GM19452 (cell line): ENCODE results near the gene COG1.
"Not testable (repeated sequence)": the region's sequence is repeated elsewhere in the genome, so short reads cannot be mapped to it uniquely, and the experiment has no call there.

Source experiments
- ATAC-seq: cut with Tn5 transposase; IDR thresholded peaks from one replicate; pipeline ENCODE4 v1.9.1; 2021; ENCODE audit not compliant: unreplicated experiment

The COG1 gene

GRCh38 chr17:73192894-73193701, at the start of gene COG1:
Gene COG1, plus strand, starts transcription at chr17:73193055. Its CDS starts 15 bp downstream, at chr17:73193070.
- ATAC-seq, result peak; percentile 78

- ATAC-seq, result not testable (repeated sequence)
These were observed 48.6 kb upstream of the COG1 start for GRCh38 chr17:73144209-73144608.

- no peak for ATAC-seq
These were observed 47.2 kb upstream of the COG1 start for GRCh38 chr17:73145641-73146040.

GRCh38 chr17:73147791-73148190, 45.1 kb upstream of the COG1 start:
- not testable (repeated sequence) for ATAC-seq

GRCh38 chr17:73148540-73149334, 44.1 kb upstream of the COG1 start:
- no peak for ATAC-seq

GRCh38 chr17:73150622-73151300, 42.1 kb upstream of the COG1 start:
- ATAC-seq, result not testable (repeated sequence)

- ATAC-seq, result no peak
These were observed 40.8 kb upstream of the COG1 start for GRCh38 chr17:73151916-73152632.

GRCh38 chr17:73155410-73156165, 37.3 kb upstream of the COG1 start:
- ATAC-seq, result peak; percentile 7

- ATAC-seq, result peak; percentile 77
These were observed 36.6 kb upstream of the COG1 start for GRCh38 chr17:73156166-73156840.

GRCh38 chr17:73156887-73157520, 35.9 kb upstream of the COG1 start:
- no peak for ATAC-seq

- ATAC-seq, result no peak
These were observed 35.3 kb upstream of the COG1 start for GRCh38 chr17:73157521-73157890.

GRCh38 chr17:73158133-73158532, 34.7 kb upstream of the COG1 start:
- ATAC-seq, result no peak

- no peak for ATAC-seq
These were observed 31.8 kb upstream of the COG1 start for GRCh38 chr17:73160980-73161630.

- ATAC-seq, result no peak
These were observed 29.8 kb upstream of the COG1 start for GRCh38 chr17:73163043-73163442.

- ATAC-seq, result no peak
These were observed 27.0 kb upstream of the COG1 start for GRCh38 chr17:73165616-73166404.

- peak; percentile 47 for ATAC-seq
These were observed 25.9 kb upstream of the COG1 start for GRCh38 chr17:73166731-73167581.

GRCh38 chr17:73168667-73169066, 24.2 kb upstream of the COG1 start:
- no peak for ATAC-seq
